ENCODE results near the gene MACROD1.

Gene MACROD1

DNA sequence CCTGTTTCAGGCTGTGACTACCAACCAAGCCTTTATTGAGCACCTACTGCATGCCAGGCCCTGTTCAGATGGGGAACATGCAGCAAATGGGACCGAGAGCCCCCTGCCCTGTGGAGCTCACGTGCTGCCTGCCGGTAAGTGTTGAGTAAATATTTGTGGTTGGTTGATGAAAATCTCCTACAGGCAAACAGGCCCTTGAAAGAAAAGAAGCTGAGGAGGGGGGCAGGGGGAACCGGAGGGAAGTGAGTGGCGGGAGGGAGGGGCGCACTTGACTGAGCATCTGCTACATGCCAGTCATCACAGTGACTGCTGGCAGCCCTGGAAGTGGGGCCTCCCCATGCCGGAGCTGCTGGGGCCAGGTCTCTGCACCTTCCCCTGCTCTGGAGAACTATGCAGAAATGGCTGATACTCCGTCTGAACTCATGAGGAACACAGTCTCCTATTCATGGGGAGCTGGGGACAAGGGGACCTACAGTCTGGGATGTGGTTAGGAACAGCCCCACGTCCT lies 34.2 kb downstream of the MACROD1 start:
- no peak for DNase-seq (ENCODE audit: low read depth, low spot score)

DNA sequence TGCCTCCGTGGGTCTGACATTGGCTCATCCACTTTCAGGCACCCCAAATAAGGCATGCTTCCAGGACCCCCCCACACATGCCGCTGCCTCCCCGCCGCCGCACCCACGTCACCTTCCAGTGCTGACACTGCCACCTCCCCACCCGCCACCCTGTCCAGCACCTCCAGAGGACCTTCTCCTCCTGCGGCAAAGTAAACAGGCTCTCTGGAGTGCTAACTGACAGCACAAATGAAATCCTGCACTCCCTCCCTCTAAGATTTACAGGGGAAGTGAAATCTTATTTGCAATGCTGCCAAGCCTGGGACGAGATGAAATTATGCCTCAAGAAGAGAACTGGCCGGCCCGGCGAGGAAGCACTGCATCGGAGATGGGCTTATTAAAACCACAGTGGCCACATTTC lies 35.3 kb downstream of the MACROD1 start:
- DNase-seq (ENCODE audit: low read depth, low spot score) = no peak

DNA sequence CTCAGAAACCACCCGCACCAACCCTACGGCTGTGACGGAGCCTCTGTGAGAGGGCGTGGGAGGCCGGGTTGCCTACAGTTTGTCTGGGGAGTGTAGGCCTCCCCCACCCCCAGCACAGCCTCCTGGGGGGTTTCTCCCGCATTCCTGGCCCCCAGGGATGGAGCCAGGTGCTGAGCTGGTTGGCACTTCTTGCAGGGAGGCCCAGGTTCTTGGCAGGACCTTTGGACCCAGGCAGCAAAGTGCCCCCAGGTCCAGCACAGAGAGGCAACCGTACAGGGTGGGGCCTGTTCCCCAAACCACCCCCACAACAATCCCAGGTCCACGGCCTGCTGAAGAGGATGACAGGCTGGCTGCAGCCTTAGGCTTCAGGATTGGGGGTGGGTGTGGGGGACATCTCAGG lies 36.5 kb downstream of the MACROD1 start:
- DNase-seq (ENCODE audit: low read depth, low spot score) = no peak

DNA sequence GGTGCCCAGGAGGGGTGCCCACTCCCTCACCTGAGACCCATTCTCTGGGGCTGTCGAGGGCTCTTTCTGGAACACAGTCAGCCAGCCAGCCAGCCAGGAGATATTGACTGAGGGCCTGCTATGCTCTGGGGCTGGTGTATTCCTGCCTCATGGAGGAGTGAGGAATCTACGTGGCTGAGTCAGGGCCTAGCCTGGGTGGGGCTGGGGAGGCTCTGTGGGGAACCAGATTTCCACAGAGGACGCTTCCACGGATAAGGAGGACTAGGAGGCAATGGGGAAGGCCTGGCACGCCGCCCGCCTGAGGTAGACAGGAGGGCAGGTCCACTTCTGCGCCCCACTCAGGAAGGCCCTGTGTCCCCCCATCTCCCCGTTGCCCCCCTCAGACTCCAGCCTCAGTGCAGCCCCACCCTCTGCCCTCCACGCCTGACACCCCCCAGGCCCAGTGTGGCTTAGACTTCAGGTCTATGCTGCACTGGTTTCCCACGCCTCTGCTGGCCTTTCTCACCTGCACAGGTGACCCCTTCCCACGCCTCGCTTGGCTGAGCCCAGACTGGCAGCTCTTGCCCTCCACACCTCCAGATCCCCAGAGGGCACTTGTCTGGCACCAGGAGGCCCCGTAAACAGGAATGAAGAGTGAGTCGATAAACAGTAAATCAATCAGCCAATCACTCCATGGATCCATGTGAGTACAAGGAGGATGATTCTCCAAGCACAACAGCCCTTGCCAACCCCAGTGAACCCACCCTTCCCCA lies 37.5 kb downstream of the MACROD1 start:
- DNase-seq (ENCODE audit: low read depth, low spot score) = no peak

DNA sequence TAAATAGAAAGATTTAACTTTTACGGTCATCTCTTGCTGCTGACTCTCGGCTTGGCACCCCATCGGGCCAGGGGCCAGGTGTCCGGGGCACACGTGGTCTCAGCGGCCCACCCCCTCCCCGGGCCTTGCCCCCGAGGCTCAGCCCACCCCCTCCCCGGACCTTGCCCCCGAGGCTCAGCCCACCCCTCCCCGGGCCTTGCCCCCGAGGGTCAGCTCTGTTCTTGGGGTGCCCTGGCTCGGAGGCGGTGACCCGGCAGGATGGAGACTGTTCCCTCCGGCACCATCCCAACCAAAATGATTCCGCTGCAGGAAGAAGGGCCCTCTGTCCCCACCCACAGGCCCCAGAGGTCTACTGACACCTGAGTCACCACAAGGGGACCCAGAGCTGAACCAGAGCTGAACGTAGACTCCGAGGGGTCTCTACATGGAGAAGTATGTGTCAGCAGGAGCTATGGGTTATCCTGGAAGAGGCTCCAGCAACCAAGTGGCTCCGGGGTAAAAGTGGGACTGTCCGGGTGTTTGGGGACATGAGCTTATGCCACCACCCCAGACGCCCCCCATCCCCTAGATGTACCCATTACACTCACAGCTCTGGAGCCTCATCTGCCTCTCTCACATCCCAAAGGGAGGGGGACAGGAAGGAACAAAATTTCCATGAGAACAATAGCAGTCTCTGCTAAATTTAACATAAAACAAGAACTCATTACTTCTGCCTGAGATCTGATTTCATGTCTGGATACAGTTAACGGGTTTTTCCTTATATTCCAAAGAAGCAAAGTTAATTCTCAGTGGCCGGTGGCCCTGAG lies 38.4 kb downstream of the MACROD1 start:
- DNase-seq (ENCODE audit: low read depth, low spot score) = no peak

DNA sequence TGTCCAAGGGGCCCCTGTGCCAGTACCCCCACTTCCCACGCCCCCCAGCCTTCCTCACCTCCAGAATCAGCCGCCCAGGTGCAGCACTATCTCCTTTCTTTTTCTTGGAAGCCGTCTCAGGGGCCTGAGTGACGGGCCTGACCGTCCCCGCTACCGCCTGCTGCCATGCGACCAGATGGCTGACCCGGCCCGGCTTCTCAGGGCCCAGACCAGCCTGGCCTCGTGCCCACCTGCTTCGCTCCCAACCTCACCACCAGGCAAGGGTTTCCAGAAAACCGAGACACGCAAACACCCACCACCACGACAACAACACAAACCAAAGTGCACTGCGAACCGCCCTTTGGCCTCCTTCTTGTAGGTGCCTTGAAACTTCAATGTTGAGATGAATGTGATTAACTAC lies 39.1 kb downstream of the MACROD1 start:
- no peak for DNase-seq (ENCODE audit: low read depth, low spot score)

DNA sequence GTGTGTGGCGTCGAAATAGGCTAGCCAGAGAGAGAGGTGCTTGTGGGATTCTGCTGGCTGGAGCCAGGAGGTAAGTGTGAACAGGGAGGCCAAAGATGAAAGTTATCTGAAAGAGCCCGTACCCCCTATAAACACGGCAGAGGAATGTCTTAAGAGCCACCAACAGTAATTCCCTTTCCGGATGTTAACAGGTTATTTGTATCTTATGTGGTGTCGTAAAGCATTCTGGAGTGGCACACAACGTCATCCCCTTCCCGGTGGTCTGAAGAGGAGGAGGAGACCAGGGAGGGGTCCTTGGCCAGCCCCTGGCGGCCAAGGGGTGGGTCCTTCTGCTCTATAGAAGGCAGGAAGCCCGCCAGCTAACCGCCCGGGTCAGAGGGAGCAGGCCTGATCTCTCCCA lies 39.5 kb downstream of the MACROD1 start:
- DNase-seq (ENCODE audit: low read depth, low spot score) = no peak

DNA sequence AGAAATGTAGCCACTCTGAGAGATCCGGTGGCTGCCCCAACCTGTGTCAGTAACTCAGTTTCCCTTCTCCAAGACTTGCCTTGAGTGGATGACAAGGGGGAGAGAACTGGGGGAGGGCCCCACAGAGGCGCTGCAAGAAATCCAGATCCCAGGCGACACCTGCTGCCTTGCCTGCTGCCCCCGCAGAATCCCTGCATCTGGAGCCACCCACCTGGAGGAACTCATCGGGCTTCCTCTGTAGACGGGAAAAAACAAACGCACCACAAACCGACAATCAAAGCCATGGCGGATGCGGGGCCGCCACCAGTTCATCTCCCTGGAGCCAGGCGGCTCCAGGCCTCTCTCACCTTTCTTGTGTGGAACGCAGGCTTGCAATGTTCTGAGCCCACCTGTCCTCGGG lies 40.2 kb downstream of the MACROD1 start:
- DNase-seq (ENCODE audit: low read depth, low spot score) = no peak

DNA sequence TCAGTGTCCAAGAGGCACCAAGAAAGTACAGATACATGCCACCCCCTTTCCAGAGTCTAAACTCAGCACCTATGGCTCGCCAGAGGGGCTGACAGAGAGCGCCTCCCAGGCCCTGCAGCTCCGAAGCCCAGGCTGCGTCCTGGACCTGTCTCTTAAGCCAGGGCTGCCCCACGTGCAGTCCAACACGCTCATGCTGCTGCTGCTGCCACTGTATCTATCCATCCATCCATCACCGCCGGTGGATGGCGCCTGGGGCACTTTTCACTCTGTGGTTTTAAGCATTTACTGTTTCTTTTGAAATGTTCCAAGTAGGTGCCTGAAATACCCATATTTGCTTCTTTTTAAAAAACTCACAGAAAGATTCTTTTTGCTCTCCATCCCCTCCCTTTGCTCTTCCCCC lies 41.8 kb downstream of the MACROD1 start:
- no peak for DNase-seq (ENCODE audit: low read depth, low spot score)

DNA sequence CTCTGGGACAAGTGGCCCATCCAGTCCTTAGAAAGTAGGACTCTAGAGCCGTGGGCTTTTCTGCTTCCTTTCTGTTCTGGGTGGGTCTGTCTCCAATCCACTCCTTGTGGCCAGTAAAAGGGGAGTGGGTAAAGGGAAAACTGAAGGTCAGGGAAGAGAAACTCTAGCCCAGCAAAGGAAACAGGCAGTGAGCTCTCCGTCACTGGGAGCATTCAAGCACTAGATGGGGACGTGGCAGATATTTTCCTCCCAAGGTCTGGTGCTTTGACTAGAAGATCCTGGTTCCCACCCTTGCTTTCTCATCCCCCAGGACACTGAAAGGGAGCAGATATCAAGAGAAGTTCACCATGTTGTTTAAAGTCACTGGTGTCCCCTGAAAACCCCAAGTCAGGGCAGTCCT lies 42.2 kb downstream of the MACROD1 start:
- DNase-seq (ENCODE audit: low read depth, low spot score) = no peak

DNA sequence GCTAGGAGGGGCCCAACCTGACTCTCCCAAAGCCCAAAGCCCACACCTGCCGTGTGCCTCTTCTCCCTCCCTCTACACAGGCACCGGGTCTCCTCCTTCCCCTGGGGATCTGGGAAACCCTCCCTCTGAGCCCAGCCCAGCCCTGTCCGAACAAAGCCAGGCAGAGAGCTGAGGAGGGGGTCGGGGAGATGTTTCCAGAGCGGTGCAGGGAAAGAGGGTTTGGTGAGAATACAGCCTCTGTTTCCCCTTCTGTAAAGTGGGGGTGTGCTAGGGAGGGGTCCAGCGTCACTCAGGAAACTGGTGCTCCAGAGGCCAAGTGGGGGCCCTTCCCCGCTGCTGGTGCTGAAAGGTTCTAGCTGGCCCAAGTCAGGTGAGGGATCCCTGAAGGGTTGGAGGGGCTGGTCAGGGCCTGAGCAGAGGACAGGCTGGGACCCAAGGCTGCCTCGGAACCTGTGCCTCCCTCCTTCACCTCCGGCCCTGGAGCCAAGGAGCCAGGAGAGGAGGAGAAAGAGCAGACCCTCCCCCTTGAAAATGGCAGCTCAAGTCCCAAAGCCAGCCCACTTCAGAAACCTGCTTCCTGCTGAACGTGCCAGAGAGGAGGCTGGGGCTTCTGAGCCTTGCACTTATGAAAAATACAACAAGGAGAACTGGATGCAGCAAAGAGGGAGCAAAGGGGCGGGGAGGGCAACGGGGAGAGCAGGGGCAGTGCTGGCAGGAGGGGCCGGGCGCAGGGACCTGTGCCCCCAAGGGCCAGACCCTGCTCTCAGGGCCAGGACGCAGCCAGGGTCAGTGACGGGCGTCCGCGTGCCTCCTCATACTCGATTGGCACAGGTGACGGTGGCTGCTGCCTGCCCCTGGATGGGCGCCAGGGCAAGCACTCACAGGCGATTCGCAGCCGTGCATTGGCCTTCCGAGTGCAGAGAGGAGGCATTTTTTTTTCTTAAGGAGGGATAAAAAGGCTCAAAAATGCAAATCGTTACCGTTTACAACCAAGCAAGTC lies 43.2 kb downstream of the MACROD1 start:
- no peak for DNase-seq (ENCODE audit: low read depth, low spot score)

DNA sequence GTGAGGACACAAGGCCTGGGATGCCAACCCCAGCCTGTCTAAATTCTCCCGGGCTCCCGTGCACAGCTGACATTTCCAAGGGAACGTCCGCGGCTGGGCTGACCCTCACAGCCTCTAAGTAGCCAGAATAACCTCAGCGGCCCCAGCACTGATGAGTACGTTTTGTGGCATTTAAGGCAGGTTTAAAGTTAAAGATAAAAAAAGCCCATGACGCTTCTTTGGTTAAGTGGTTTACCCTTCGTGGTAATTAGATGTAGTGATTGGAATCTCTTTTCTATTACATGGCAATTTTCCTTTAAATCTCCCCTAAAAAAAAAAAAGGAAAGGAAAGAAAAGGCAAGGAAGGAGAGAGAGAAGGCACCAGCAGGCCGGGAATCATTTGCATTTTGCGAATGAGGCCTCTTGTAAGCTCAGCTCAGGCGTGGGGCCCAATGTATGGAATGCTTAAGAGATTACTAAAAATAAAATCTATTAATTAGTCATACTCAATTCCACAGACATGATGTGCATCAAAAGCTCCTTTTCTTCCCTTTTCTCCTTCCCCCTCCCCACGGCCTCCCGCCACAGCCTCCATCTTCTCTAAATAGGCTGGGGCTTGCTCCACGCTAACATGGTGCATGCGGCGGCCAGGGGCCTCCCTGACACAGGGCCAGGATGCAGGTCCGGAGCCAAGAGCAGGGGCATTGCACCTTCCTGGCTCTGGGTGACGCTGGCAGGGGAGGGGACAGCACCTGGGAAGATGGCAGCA lies 44.1 kb downstream of the MACROD1 start:
- DNase-seq (ENCODE audit: low read depth, low spot score) = no peak

DNA sequence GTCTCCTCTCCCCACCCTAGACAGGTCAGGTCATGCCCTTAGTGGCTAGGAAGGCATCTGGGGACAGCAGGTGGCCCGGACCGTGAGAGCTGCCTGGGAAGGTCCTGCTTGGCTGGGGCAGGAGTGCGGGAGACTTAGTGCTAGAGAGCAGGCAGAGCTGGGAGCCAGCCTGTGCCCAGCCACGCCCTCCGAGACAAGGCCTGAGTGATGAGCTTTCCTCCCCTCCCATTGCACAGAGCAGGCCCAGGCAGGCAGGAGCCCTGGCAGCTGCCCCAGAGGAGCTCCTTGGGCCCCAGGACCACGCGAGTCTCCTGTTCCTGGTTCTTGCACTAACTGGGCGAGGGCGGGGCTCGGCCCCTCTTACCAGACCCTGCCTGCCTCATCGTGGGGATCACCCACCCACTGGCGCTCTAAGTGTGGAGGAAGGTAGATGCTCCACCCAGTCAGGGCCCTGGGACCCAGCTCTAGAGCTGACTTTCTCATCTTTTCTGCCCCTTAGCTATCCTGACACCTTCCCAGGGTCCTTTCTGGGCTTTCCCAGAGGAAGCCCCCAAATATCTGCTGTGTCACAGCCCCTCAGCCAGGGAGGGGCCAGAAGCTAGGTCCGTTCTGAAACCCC lies 44.9 kb downstream of the MACROD1 start:
- no peak for DNase-seq (ENCODE audit: low read depth, low spot score)

DNA sequence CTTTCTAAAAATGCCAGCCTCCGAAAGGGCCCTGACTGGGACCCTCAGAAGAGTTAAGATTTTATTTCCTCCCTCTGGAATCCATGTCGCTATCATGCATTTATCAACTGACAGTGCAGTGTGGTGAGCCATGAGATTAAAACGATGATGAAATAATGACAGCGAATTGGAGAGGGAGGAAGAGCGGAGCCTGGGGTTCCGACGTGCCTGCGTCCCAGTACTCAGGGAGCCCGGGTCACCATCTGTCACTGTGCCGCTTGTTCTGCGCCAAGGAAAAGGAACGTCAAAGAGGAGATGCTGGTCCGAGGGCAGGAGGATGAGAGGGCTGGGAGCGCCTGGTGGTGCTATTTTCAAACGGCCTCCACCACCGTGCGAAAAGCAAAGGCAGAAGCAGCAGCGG lies 46.2 kb downstream of the MACROD1 start:
- no peak for DNase-seq (ENCODE audit: low read depth, low spot score)

DNA sequence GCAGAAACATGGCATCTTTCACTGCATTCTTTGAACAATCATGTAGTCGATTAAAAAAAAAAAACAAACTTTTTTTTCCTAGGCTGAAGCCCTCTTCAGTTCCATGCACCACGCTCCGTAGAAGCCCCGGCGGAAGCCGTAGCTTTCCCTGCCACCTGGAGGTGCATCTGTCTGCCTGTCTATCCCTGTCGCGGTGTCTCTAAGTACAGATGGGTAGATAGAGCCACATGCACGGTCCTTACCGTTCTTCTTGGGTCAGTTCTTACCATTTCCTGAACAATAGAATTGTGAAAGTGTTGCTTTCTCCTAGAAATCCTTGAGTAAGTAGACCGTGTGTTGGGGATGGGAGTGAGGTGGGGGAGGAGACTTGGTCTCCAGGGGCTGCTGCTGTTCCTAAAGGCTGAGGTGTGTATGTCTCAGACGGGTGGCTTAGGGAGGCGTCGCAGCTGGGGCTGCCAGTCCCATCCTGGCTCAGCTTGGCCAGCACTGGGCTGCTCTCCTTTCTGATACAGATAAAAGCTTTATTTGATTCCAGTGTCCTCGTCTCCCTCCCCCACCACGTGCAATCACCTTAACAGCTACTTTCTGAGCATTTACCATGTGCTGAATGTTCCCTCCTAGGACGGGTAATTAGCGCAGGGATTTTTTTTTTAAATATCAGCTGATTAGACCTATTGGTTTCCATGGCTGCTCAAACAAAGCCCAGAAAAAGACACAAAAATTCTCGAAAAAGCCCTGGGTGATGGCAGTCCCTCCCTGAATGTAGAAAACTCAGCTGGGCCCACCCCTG lies 46.8 kb downstream of the MACROD1 start:
- DNase-seq (ENCODE audit: low read depth, low spot score) = no peak

DNA sequence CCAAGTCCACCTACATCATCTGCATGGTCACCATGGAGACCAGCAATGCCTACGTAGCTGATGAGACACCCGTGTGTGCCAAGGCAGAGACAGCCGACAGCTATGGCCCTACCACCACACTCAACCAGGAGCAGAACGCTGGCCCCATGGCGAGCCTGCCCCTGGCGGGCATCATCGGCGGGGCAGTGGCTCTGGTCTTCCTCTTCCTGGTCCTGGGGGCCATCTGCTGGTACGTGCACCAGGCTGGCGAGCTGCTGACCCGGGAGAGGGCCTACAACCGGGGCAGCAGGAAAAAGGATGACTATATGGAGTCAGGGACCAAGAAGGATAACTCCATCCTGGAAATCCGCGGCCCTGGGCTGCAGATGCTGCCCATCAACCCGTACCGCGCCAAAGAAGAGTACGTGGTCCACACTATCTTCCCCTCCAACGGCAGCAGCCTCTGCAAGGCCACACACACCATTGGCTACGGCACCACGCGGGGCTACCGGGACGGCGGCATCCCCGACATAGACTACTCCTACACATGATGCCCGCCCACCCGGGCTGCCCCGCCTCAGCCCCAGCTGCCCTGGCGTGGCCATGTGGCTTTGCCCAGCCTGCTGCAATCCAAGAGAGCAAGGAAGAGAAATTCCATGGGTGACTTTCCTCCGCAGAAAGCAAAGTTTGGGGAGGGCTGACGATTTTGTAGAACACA lies 48.0 kb downstream of the MACROD1 start:
- DNase-seq (ENCODE audit: low read depth, low spot score) = no peak

DNA sequence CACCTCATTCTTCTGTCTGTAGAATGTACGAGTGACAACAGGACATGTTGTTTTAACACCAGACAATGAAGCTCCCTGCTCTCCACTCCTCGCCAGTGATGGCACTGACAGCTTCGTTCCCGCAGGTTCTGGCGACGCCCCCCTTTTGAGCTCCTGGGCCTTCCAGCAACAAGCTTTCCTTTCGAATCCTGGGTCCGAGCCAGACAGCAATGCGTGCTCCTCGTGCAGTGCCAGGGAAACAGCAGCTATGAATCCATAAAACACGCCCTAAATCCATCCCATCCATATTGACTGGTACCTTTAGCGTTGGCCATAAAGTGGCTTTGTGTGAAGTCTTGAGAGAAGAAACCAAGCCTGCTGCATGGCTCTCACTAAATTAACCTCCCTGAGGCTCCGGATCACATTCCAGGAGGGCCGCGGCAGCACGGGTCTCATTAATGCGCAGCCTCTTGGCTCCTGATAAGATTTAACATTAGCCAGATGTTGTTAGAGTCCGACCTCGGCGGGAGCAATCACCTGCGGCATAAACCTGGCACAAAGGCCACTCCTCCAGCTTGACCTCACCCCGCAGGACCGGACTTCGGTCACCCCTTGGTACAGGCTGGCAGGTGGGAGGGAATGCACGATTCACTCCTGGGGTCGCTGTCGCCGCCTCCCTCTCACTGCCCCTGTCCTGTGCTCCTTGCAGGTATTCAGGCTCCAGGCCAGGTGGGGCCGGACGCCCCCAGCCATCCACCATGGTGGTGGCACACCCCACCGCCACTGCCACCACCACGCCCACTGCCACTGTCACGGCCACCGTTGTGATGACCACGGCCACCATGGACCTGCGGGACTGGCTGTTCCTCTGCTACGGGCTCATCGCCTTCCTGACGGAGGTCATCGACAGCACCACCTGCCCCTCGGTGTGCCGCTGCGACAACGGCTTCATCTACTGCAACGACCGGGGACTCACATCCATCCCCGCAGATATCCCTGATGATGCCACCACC lies 50.1 kb downstream of the MACROD1 start:
- DNase-seq (ENCODE audit: low read depth, low spot score) = no peak

DNA sequence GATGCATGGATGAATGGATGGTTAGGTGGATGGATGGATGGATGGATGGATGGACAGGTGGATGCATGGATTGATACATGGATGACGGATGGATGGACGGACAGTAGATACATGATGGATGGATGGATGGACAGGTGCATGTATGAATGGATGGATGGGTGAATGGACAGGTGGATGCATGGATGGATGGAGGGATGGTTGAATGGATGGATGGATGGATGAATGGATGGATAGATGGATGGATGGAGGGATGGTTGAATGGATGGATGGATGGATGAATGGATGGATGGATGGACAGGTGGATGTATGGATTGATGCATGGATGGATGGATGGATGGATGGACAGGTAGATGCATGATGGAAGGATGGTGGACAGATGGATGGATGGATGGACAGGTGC lies 51.7 kb downstream of the MACROD1 start:
- DNase-seq (ENCODE audit: low read depth, low spot score) = no peak
